Measurements from ENCODE around the gene WNT9A.
"Not testable (repeated sequence)": the region's sequence is repeated elsewhere in the genome, so short reads cannot be mapped to it uniquely, and the experiment has no call there.

WNT9A gene

DNA sequence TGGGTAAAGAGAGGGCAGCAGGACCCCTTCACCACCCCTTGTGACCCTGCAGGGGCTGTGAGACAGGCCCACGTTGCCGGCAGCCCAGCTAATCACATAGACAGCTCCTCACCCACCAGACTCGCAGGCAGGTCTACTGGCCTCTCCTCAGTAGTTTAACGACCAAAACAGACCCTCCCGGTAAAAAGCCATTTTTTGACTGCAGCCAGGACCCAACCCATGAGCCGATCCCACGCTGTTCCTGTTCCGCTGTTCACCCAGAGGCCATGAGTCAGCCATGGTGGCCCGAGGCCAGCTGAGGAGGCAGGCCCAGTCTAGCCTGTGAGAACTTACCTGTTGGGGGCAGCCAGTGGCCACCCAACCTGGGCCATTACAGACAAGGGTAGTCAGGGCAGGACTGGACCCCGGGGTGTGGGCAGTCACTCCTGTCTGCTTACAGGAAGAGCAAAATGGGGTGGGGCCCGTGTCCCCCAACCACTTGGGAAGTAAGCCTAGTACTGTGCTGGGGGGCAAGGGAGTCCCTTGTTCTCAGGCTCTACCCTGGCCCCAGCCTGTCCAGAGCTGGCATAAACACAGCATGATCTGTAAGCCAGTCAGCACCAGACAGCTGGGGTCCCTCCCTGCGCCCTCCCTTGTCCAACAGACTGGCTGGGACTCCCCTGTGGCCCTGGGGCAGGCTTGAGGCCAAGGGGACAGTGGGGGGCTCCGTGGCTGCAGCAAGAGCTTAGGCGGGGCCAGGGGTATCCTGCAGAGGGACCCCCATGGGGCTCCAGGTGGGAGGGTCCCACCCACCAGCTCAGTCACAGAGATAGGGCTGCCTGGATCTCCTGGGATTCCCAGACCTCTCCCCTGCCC, 61.9 kb downstream of the WNT9A start:
- peak; percentile 82 for DNase-seq

GRCh38 chr1:227885135-227885647, 62.5 kb downstream of the WNT9A start:
- peak; percentile 33 for DNase-seq

DNA sequence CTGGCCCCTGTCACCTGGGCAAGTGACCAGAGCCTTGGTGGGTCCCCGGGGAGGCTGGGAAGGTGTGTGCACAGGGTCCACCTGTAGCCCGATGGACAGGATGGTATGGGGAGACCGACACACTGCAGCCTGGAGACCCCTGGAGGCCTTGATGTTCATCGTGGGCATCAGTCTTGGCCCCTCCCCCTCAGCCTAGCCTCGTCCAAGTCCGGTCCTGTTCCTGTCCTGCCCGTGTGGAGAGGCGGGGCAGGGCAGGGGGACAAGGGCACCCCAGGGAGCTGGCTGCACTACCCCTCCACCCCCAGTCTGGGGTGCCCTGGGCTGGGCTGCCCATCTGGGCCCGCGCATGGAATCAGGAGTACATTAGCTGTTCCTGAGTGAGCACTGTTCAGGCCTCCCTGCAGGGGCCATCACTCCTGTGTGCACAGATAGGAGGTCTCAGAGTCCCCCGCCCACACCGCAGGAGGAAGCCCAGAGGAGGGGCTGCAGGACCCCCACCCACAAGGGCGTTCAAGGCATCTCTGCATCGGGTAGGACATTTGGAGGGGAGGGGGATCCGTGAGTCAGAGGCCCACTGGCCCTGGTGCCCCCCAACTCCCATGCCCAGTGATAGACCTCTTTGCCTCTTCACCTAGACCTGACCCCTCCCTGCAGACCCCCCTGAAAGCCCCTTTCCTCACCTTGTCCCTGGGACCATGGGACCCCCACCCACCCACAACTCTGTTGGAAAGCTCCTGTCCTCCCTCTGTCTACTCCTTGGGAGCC, 63.2 kb downstream of the WNT9A start:
- peak; percentile 20 for DNase-seq

- peak; percentile 16 for DNase-seq
Measured at GRCh38 chr1:227883641-227884301, 64.0 kb downstream of the WNT9A start.

DNA sequence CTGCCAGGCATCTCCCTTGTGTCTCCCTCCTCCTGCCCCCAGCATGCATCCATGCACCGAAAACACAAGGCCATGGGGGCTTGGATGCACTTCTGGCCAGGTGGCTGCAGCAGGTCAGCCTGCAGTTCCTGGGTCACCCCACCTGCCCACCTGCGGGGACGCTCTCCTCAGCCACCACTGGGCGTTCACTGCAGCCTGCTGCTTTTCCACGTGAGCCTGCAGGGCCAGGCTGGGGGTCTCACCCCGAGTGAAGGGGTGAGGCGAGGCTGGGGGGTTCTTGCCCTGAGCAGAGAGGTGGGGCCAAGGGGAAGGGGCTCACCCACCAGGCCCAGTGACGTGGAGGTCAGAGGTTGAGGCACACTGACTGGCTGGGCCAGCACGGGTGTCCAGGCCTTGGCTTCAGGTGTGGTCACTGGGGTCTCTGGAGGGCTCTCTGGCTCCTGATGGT, 64.6 kb downstream of the WNT9A start:
- peak; percentile 11 for DNase-seq

DNA sequence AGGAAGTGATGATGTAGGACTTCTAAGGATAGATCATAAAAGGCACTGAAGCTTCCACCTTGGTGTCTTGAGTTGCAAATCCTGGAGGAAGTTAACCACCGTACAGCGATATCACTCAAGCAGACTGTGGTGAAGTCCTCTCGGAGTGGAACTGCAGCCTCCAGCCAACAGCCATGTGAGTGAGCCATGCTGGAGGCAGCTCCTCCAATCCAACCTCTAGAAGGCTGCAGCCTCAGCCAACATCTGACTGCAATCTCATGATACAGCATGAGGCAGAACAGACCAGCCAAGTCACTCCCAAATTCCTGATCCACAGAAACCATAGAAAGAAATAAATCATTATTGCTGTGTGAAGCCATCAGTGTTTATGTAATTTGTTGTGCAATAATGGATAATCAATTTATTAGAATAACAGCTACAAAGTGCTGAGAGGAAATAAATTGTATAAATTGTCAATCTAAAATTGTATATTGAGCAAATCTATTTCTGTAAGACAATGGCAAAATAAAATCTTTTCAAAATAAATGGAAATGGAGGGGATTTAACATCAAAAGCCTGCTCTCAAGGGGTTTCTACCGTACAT, 67.3 kb downstream of the WNT9A start:
- no peak for DNase-seq

DNA sequence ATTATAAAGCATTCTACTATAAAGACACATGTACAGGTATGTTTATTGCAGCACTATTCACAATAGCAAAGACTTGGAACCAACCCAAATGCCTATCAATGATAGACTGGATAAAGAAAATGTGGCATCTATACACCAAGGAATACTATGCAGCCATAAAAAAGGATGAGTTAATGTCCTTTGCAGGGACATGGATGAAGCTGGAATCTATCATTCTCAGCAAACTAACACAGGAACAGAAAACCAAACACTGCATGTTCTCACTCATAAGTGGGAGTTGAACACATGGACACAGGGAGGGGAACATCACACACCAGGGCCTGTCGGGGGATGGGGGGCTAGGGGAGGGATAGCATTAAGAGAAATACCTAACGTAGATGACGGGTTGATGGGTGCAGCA, 69.9 kb downstream of the WNT9A start:
- not testable (repeated sequence) for DNase-seq

DNA sequence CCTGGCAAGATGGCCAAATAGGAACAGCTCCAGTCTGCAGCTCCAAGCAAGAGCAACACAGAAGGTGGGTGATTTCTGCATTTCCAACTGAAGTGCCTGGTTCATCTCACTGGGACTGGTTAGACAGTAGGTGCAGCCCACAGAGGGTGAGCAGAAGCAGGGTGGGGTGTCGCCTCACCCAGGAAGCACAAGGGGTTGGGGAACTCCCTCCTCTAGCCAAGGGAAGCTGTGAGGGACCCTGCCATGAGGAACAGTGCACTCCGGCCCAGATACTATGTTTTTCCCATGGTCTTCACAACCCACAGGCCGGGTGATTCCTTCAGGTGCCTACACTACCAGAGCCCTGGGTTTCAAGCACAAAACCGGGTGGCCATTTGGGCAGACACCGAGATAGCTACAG, 75.8 kb downstream of the WNT9A start:
- DNase-seq = not testable (repeated sequence)

DNA sequence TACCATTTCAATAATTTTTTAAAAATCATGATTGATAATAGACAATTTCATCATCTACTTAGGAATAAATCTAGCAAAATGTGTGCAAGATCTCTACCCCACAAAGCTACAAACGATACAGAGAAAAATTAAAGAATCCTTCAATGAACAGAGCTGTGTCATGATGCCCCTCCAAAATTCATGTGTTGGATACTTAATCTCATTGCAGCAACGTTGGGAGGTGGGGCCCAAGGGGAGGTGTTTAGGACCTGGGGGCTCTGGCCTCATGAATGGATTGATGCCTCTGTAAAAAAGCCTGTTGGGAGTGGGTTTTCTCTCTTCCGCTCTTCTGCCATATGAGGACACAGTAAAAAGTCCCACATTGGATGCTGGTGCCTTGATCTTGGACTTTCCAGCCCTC, 77.4 kb downstream of the WNT9A start:
- DNase-seq = no peak

DNA sequence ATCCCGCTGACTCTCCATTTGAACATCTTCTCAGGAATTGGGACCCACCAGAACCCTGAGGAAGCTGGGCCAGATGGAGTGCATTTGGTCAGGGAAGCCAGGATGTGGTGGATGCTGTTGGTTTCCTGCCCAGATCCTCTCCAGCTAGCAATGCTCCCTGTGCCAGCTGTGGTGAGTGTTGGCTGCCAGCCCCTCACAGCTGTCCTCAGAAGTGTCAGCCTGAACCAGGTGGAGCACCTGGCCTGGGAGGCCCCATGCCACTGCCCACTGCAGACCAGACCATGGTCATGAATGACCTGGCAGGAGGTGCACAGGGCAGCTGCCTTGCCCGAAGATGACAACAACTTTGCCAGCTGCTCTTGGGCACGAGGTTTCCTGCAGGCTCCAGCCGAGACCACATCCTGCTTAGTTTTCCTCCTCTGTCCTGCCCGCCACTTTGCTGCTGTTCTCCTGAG, 77.9 kb downstream of the WNT9A start:
- peak; percentile 58 for DNase-seq

GRCh38 chr1:227869279-227869842, 78.4 kb downstream of the WNT9A start:
- no peak for DNase-seq

Data from right hindlimb (tissue), 1 donor.